Peyer's patch (tissue), 4 donors: ENCODE results near the gene PBX1.

Experiments used
- CTCF ChIP-seq, 6 experiments: fragments of 450-650 bp in 4 of 6; fragments of 200-600 bp in 2 of 6; sonication (generic) in 1 of 6; IDR thresholded peaks; one replicate each; pipeline ENCODE4 v1.5.1; 2017 to 2019; ENCODE audit warnings: antibody characterized with exemption in 6 of 6, mild to moderate bottlenecking in 3 of 6, moderate library complexity in 1 of 6
- POLR2A ChIP-seq, 2 donors: fragments of 450-650 bp; IDR thresholded peaks; one replicate each; pipeline ENCODE4 v1.5.1; 2017; ENCODE audit warnings: antibody characterized with exemption in 2 of 2, mild to moderate bottlenecking in 2 of 2, moderate library complexity in 2 of 2

GRCh38 chr1:164885311-164885710, 326.3 kb downstream of the PBX1 start:
- TF ChIP-seq CTCF (IDR thresholded peaks at IDR 0.05) (no peak), POLR2A (IDR thresholded peaks at IDR 0.05) (no peak)
